GM23248 (cell line): Measurements from ENCODE around the gene PRKCB.

ENCODE experiments used
- EZH2 ChIP-seq: fragments of 200-600 bp; sonication (generic); IDR thresholded peaks from 2 replicates; pipeline ENCODE4 v1.6.1; 2018; ENCODE audit warnings: antibody characterized with exemption, mild to moderate bottlenecking; ENCODE audit not compliant: insufficient read depth, poor library complexity, severe bottlenecking
- EZH2phosphoT487 ChIP-seq: fragments of 200-600 bp; sonication (generic); IDR thresholded peaks from 2 replicates; pipeline ENCODE4 v1.6.1; 2018; ENCODE audit warnings: antibody characterized with exemption, moderate library complexity, mild to moderate bottlenecking, low read depth; ENCODE audit not compliant: insufficient read depth

GRCh38 chr16:24191876-24192402 is 356.2 kb downstream of the PRKCB start:
- no peak for TF ChIP-seq EZH2
- no peak for TF ChIP-seq EZH2phosphoT487
